Adrenal gland (tissue), 12 donors: ENCODE data around the gene CFAP97D2. TPM values are rescaled to one million over a fixed set of nuclear protein-coding genes. Genes with fewer than 3 reads are reported as not detected.
"Not testable (repeated sequence)": the region's sequence is repeated elsewhere in the genome, so short reads cannot be mapped to it uniquely, and the experiment has no call there.

Source experiments
- DNase-seq, 7 donors: peaks; one replicate each; pipeline ENCODE4 v3.0.0-alpha.2; 2019 to 2020
- H3K27ac ChIP-seq, 5 donors: fragments of 200-600 bp; sonication (generic) in 4 of 5; 1 replicate in 3 of 5; 2 replicates in 2 of 5; pipeline versions ENCODE4 v1.5.1 to v1.8.0; 2016 to 2020; ENCODE audit warnings: mild to moderate bottlenecking in 1 of 5
- H3K27me3 ChIP-seq: fragments of 200-600 bp; 2 replicates; pipeline ENCODE4 v1.8.0; 2021
- H3K36me3 ChIP-seq, 2 donors: fragments of 200-600 bp; replicated peaks in 1 of 2; 1 replicate in 1 of 2; 2 replicates in 1 of 2; pipeline versions ENCODE4 v1.5.1 to v1.8.0; 2018 to 2022
- H3K4me1 ChIP-seq, 2 donors: fragments of 200-600 bp; replicated peaks in 1 of 2; 1 replicate in 1 of 2; 2 replicates in 1 of 2; pipeline versions ENCODE4 v1.5.1 to v1.8.0; 2018 to 2021
- H3K4me3 ChIP-seq, 4 donors: fragments of 200-600 bp; sonication (generic) in 3 of 4; one replicate each; pipeline ENCODE4 v1.5.1; 2016 to 2018
- H3K9me3 ChIP-seq, 3 donors: fragments of 200-600 bp; sonication (generic) in 1 of 3; replicated peaks in 1 of 3; 1 replicate in 2 of 3; 2 replicates in 1 of 3; pipeline versions ENCODE4 v1.5.1 to v1.8.0; 2016 to 2021
- CTCF ChIP-seq, 6 experiments: fragments of 450-650 bp in 4 of 6; fragments of 200-600 bp in 2 of 6; sonication (generic) in 1 of 6; IDR thresholded peaks; 1 replicate in 5 of 6; 2 replicates in 1 of 6; pipeline versions ENCODE4 v1.5.1 to v1.8.0; 2016 to 2021; ENCODE audit warnings: antibody characterized with exemption in 6 of 6, mild to moderate bottlenecking in 2 of 6, moderate library complexity in 1 of 6
- POLR2A ChIP-seq, 2 donors: fragments of 450-650 bp; IDR thresholded peaks; one replicate each; pipeline ENCODE4 v1.6.1; 2017; ENCODE audit warnings: antibody characterized with exemption in 2 of 2, mild to moderate bottlenecking in 2 of 2, moderate library complexity in 1 of 2
- WGBS, 4 donors: extraction: QIAGEN DNeasy Blood & Tissue Kit in 2 of 4; methylation state at CpG; one replicate each; pipeline versions ENCODE4 v1.1.5 to v1.1.7; 2013 to 2017; 5-methylcytosine and 5-hydroxymethylcytosine counted together
- intact Hi-C, 2 donors: fragments of 100-400 bp; cut with DNase I; formaldehyde crosslinking; loops; one replicate each; pipeline versions ENCODE4 v1.14.1 to v1.15.0; 2022 to 2023
- polyA plus RNA-seq, 3 donors: library from polyadenylated mRNA; stranded (reverse); fragments of 200-250 nt in 2 of 3; fragments of 350-450 nt in 1 of 3; fragmentation: Illumina TruSeq in 1 of 3; extraction: RNeasy Lipid Tissue Mini Kit (QIAGEN cat#74804) in 1 of 3; gene quantifications; one replicate each; pipeline ENCODE4 v1.2.3, GENCODE V29; 2013 to 2014
- total RNA-seq, 9 donors: library from RNA; depleted of rRNA in 4 of 9; stranded (reverse); fragments of >200 nt in 4 of 9; fragments of 120-200 nt in 1 of 9; fragmentation: NEBNext Ultra II Directional in 1 of 9; extraction: Animal tissue kit (Norgen Biotek cat#: 25700) in 1 of 9; gene quantifications; one replicate each; pipeline versions ENCODE4 v1.1.0 to v1.2.4, GENCODE V29; 2013 to 2023
- donor health status: healthy with polysubstance abuse.
- donor health status: Bipolar disorder and iron deficiency.
- donor health status: DM: yes; HTN: yes; CAD: no.
- donor health status: DM: no; HTN: no; CAD: no.
- donor health status: DM: no; HTN: no; CAD: no.
- donor health status: DM: yes; HTN: yes; CAD: no.

Gene CFAP97D2
- total and polyA plus RNA-seq, 12 donors = not detected

GRCh38 chr13:114244637-114245036, 65.6 kb downstream of the CFAP97D2 start:
- Histone ChIP-seq H3K27ac (no peak overlapping the region), H3K4me3 (no peak overlapping the region), H3K27me3 (no peaks in the 10 kb centered on the region), H3K36me3 (peaks cover 0 to 97% of the 10 kb centered on the region in 2 donors), H3K4me1 (no peaks in the 10 kb centered on the region), H3K9me3 (no peaks in the 10 kb centered on the region)
- WGBS, 4 donors = 86 to 93% (median 87%) methylated on average over 5 of the region's 5 CpGs
- no peak for TF ChIP-seq POLR2A (IDR thresholded peaks at IDR 0.05)
- no peak for TF ChIP-seq CTCF (IDR thresholded peaks at IDR 0.05)
- intact Hi-C loops = no loop called here
- DNase-seq = no peak

GRCh38 chr13:114248011-114248410, 69.0 kb downstream of the CFAP97D2 start:
- Histone ChIP-seq H3K27me3 (no peaks in the 10 kb centered on the region), H3K4me1 (no peaks in the 10 kb centered on the region), H3K9me3 (no peaks in the 10 kb centered on the region), H3K4me3 (no peak overlapping the region), H3K36me3 (peaks cover 0 to 90% of the 10 kb centered on the region in 2 donors), H3K27ac (no peak overlapping the region)
- TF ChIP-seq CTCF (IDR thresholded peaks at IDR 0.05) (no peak), POLR2A (IDR thresholded peaks at IDR 0.05) (no peak)
- WGBS, 4 donors = 89 to 96% (median 92%) methylated on average over 3 of the region's 3 CpGs
- intact Hi-C loops = no loop called here
- DNase-seq = no peak

GRCh38 chr13:114249077-114249476, 70.0 kb downstream of the CFAP97D2 start:
- H3K9me3 ChIP-seq = no peaks in the 10 kb centered on the region
- WGBS, 4 donors = 95 to 98% (median 96%) methylated on average over 7 of the region's 7 CpGs
- H3K4me1 ChIP-seq = no peaks in the 10 kb centered on the region
- H3K4me3 ChIP-seq = no peak overlapping the region
- H3K27ac ChIP-seq = no peak overlapping the region
- no peak for DNase-seq
- intact Hi-C loops = no loop called here
- TF ChIP-seq POLR2A (IDR thresholded peaks at IDR 0.05) = no peak
- no peak for TF ChIP-seq CTCF (IDR thresholded peaks at IDR 0.05)
- peaks cover 0 to 90% of the 10 kb centered on the region in 2 donors for H3K36me3 ChIP-seq
- H3K27me3 ChIP-seq = no peaks in the 10 kb centered on the region

- H3K27ac ChIP-seq, H3K4me1 ChIP-seq, H3K4me3 ChIP-seq, intact Hi-C loops, H3K27me3 ChIP-seq, H3K9me3 ChIP-seq, DNase-seq: not testable (repeated sequence)
- 87 to 100% (median 93%) methylated on average over 1 of the region's 1 CpG for WGBS, 4 donors
- peaks cover 0 to 90% of the 10 kb centered on the region in 2 donors for H3K36me3 ChIP-seq
Measured at GRCh38 chr13:114251639-114252440, 72.8 kb downstream of the CFAP97D2 start.

GRCh38 chr13:114256547-114256946, 77.5 kb downstream of the CFAP97D2 start:
- H3K4me3 ChIP-seq = no peak overlapping the region
- H3K4me1 ChIP-seq = no peaks in the 10 kb centered on the region
- DNase-seq = no peak
- intact Hi-C loops = no loop called here
- H3K9me3 ChIP-seq = no peaks in the 10 kb centered on the region
- TF ChIP-seq CTCF (IDR thresholded peaks at IDR 0.05) = no peak
- no peak for TF ChIP-seq POLR2A (IDR thresholded peaks at IDR 0.05)
- H3K27ac ChIP-seq = no peak overlapping the region
- peaks cover 0 to 90% of the 10 kb centered on the region in 2 donors for H3K36me3 ChIP-seq
- 71 to 96% (median 81%) methylated on average over 1 of the region's 1 CpG for WGBS, 4 donors
- no peaks in the 10 kb centered on the region for H3K27me3 ChIP-seq
